Urinary bladder (tissue), 4 donors: ENCODE measurements around the gene MTUS2. TPM values are rescaled to one million over a fixed set of nuclear protein-coding genes. Genes with fewer than 3 reads are reported as not detected.
A peak's percentile ranks its signal among the peaks of the same experiment; 100 is the strongest.

Source experiments
- DNase-seq: peaks from one replicate; pipeline ENCODE4 v3.0.0-alpha.2; 2015; ENCODE audit errors: extremely low spot score
- H3K27ac ChIP-seq: one replicate; pipeline ENCODE4 v1.5.1; 2013; ENCODE audit warnings: low read depth, mild to moderate bottlenecking, moderate library complexity
- H3K36me3 ChIP-seq: one replicate; pipeline ENCODE4 v1.6.1; 2013; ENCODE audit warnings: mild to moderate bottlenecking, moderate library complexity; ENCODE audit not compliant: insufficient read depth
- H3K4me1 ChIP-seq: one replicate; pipeline ENCODE4 v1.6.1; 2013; ENCODE audit warnings: mild to moderate bottlenecking, moderate library complexity; ENCODE audit not compliant: insufficient read depth
- H3K4me3 ChIP-seq: one replicate; pipeline ENCODE4 v1.5.1; 2013; ENCODE audit warnings: low read depth, low read length
- WGBS: extraction: QIAGEN DNeasy Blood & Tissue Kit; methylation state at CpG from one replicate; pipeline ENCODE4 v1.1.7; 2013; 5-methylcytosine and 5-hydroxymethylcytosine counted together
- polyA plus RNA-seq: library from polyadenylated mRNA; stranded (reverse); fragments of 200-250 nt; gene quantifications from one replicate; pipeline ENCODE4 v1.2.3, GENCODE V29; 2013
- total RNA-seq: library from RNA; depleted of rRNA; stranded (reverse); fragments of >200 nt; gene quantifications from one replicate; pipeline ENCODE4 v1.2.3, GENCODE V29; 2014
- donor health status: healthy with polysubstance abuse.
- donor health status: healthy.

Gene MTUS2
- total and polyA plus RNA-seq, 2 donors = 0.25 to 1.4 TPM

DNA sequence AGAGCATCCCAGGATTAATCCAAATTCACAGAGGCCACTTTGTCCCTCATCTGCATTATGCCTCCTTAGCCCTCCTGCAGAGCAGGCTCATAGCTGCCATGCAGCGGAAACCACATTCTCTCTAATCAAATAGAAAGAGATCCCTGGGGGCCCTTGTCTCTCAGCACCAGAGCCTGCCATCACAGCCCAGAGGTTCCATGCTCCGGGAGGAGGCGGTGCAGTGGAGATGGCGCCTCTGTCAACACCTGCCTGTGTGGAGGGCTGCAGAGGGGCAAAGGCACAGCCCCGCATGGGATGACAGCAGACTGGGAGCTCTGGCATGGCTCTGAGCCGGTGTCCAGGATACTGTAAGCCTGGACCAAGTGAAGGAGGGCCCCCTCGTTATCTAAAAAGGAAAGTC is 664.1 kb downstream of the MTUS2 start:
- DNase-seq = no peak
- Histone ChIP-seq H3K36me3 (no peaks in the 10 kb centered on the region), H3K4me1 (no peaks in the 10 kb centered on the region), H3K27ac (no peak overlapping the region), H3K4me3 (no peak overlapping the region)
- WGBS = 76% methylated on average over 7 of the region's 7 CpGs

GRCh38 chr13:29484796-29485195 is 664.7 kb downstream of the MTUS2 start:
- H3K4me3 ChIP-seq = no peak overlapping the region
- no peaks in the 10 kb centered on the region for H3K4me1 ChIP-seq
- 86% methylated on average over 7 of the region's 7 CpGs for WGBS
- no peaks in the 10 kb centered on the region for H3K36me3 ChIP-seq
- no peak for DNase-seq
- H3K27ac ChIP-seq = no peak overlapping the region

GRCh38 chr13:29486551-29486950 is 666.4 kb downstream of the MTUS2 start:
- H3K27ac ChIP-seq = no peak overlapping the region
- no peaks in the 10 kb centered on the region for H3K36me3 ChIP-seq
- 65% methylated on average over 3 of the region's 3 CpGs for WGBS
- DNase-seq = no peak
- no peaks in the 10 kb centered on the region for H3K4me1 ChIP-seq
- no peak overlapping the region for H3K4me3 ChIP-seq

- Histone ChIP-seq H3K4me1 (no peaks in the 10 kb centered on the region), H3K36me3 (no peaks in the 10 kb centered on the region), H3K4me3 (no peak overlapping the region), H3K27ac (no peak overlapping the region)
- no peak for DNase-seq
- whole genome bisulfite sequencing = 80% methylated on average over 22 of the region's 22 CpGs
Measured at GRCh38 chr13:29487466-29488454, 667.6 kb downstream of the MTUS2 start.

GRCh38 chr13:29489650-29490560 is 669.8 kb downstream of the MTUS2 start:
- Histone ChIP-seq H3K27ac (no peak overlapping the region), H3K36me3 (no peaks in the 10 kb centered on the region), H3K4me1 (no peaks in the 10 kb centered on the region), H3K4me3 (no peak overlapping the region)
- WGBS = 87% methylated on average over 14 of the region's 14 CpGs
- DNase-seq = no peak

DNA sequence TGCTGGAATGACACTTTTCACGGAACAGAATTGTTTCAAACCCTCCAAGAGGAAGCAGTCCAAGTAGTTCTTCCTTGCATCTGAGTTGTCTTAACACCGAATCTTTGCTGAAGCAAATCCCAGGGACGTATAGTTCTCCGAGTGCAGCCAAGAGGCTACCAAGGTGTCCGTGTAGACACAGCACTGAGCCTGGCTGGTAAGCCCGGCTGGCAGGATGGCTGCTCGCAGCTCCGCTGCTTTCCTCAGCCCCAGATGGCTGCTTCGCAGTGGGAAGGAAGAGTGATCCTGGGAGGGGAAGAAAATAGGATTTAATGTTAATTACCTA is 670.4 kb downstream of the MTUS2 start:
- Histone ChIP-seq H3K27ac (no peak overlapping the region), H3K36me3 (no peaks in the 10 kb centered on the region), H3K4me3 (no peak overlapping the region), H3K4me1 (no peaks in the 10 kb centered on the region)
- DNase-seq = no peak
- 91% methylated on average over 9 of the region's 9 CpGs for WGBS

- DNase-seq = no peak
- 78% methylated on average over 2 of the region's 2 CpGs for WGBS
Measured at GRCh38 chr13:29491248-29491647, 671.1 kb downstream of the MTUS2 start.

DNA sequence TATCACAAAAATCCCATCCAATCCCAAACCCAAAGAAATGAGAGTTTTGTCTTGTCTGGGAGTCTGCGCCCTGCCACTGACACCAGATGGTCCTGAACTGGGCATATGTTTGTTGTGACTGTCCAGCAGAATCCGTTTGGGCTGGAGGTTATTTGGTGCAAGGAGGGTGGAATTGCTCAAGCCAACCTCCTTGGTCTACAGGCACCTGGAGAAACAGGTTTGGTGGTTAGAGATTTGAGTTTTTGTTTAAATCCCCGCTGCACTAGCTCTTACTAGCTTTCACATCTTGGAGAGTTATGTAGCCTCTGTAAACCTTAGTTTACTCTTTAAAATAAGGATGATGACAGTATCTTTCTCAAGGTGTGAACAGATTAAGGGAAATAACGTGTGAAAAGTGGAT is 673.7 kb downstream of the MTUS2 start:
- DNase-seq = no peak
- Histone ChIP-seq H3K27ac (no peak overlapping the region), H3K36me3 (no peaks in the 10 kb centered on the region), H3K4me1 (no peaks in the 10 kb centered on the region), H3K4me3 (no peak overlapping the region)
- 78% methylated on average over 4 of the region's 4 CpGs for WGBS

More at GRCh38 chr13:29491248-29491647, 671.1 kb downstream of the MTUS2 start:
- H3K36me3 ChIP-seq = no peaks in the 10 kb centered on the region
- H3K27ac ChIP-seq = no peak overlapping the region
- H3K4me1 ChIP-seq = no peaks in the 10 kb centered on the region
- no peak overlapping the region for H3K4me3 ChIP-seq

DNA sequence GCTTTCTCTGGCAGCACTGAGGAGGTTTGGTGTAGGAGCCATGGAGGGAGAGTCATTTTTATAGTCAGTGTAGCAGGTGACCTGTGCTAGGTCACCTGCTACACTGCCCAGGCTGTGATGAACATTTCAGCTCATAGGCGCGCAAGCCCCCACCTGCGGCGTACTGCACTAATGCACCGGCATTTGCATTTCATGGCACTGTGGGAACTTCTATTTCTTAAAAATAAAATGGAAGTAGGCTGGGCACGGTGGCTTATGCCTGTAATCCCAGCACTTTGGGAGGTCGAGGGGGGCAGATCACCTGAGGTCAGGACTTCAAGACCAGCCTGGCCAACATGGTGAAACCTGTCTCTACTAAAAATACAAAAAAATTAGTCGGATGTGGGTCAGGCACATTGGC is 674.4 kb downstream of the MTUS2 start:
- no peaks in the 10 kb centered on the region for H3K36me3 ChIP-seq
- H3K4me1 ChIP-seq = no peaks in the 10 kb centered on the region
- H3K27ac ChIP-seq = no peak overlapping the region
- no peak for DNase-seq
- H3K4me3 ChIP-seq = no peak overlapping the region
- WGBS = 95% methylated on average over 8 of the region's 8 CpGs

DNA sequence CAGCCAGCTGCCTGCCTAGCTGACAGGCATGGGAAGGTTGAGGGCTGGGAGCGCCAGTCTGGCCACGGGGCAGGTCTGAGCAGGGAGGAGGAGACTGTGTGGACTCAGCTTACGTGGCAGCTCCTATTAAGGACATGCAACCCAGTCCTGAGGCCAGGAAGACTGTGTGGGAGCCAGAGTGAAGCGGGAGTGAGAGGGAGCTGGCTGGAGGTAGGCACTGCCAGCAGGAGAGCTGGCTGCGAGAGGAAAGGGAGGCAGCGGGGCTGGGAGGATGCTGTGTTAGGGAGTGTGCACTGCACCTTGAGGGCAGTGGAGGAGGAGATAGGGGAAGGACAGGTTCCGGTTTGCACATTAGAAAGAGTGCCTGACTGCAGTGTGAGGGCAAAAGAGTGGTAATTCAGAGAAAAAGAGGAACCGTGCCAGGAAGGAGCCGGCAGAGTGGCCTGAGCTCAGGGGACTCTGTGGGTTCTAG is 676.1 kb downstream of the MTUS2 start:
- no peaks in the 10 kb centered on the region for H3K4me1 ChIP-seq
- H3K36me3 ChIP-seq = no peaks in the 10 kb centered on the region
- H3K27ac ChIP-seq = no peak overlapping the region
- DNase-seq = no peak
- WGBS = 73% methylated on average over 9 of the region's 9 CpGs
- H3K4me3 ChIP-seq = no peak overlapping the region

- H3K4me3 ChIP-seq = no peak overlapping the region
- DNase-seq = peak; percentile 73
- no peaks in the 10 kb centered on the region for H3K36me3 ChIP-seq
- H3K27ac ChIP-seq = no peak overlapping the region
- WGBS = 24% methylated on average over 15 of the region's 15 CpGs
- no peaks in the 10 kb centered on the region for H3K4me1 ChIP-seq
Measured at GRCh38 chr13:29497137-29497654, 677.1 kb downstream of the MTUS2 start.

- H3K36me3 ChIP-seq = no peaks in the 10 kb centered on the region
- H3K27ac ChIP-seq = no peak overlapping the region
- 94% methylated on average over 13 of the region's 13 CpGs for WGBS
- no peak overlapping the region for H3K4me3 ChIP-seq
- H3K4me1 ChIP-seq = no peaks in the 10 kb centered on the region
- no peak for DNase-seq
Measured at GRCh38 chr13:29498426-29499040, 678.4 kb downstream of the MTUS2 start.

- H3K4me1 ChIP-seq = no peaks in the 10 kb centered on the region
- no peaks in the 10 kb centered on the region for H3K36me3 ChIP-seq
- WGBS = 88% methylated on average over 7 of the region's 7 CpGs
- DNase-seq = no peak
- H3K4me3 ChIP-seq = no peak overlapping the region
- H3K27ac ChIP-seq = no peak overlapping the region
Measured at GRCh38 chr13:29499506-29500165, 679.5 kb downstream of the MTUS2 start.
